Activated T-cell treated with anti-CD3 and anti-CD28 coated beads, Interleukin-2, amount 50 U/mL, for 72 hours (primary cell): ENCODE results near the gene MRPL43. TPM values are rescaled to one million over a fixed set of nuclear protein-coding genes. Genes with fewer than 3 reads are reported as not detected.

Experiments
- ATAC-seq, 2 donors: fragments of 150-1000 bp; cut with Tn5 transposase; replicated peaks in 1 of 2; 2 replicates each; pipeline ENCODE4 v1.10.0; 2021; ENCODE audit warnings: moderate library complexity in 2 of 2, mild to moderate bottlenecking in 1 of 2
- DNase-seq, 2 donors: peaks; one replicate each; pipeline ENCODE4 v3.0.0; 2021 to 2022; ENCODE audit warnings: mixed read lengths in 1 of 2
- H3K27ac Mint-ChIP-seq: one replicate; pipeline ENCODE4 v1.8.0; 2022; ENCODE audit warnings: mild to moderate bottlenecking, moderate library complexity, mixed read lengths
- H3K27me3 Mint-ChIP-seq: one replicate; pipeline ENCODE4 v1.8.0; 2022; ENCODE audit warnings: low read depth, mixed read lengths
- H3K36me3 Mint-ChIP-seq, 2 donors: one replicate each; pipeline ENCODE4 v1.8.0; 2022; ENCODE audit warnings: mixed read lengths in 2 of 2, mild to moderate bottlenecking in 1 of 2; ENCODE audit not compliant: insufficient read depth in 2 of 2
- H3K4me1 Mint-ChIP-seq: one replicate; pipeline ENCODE4 v1.8.0; 2022; ENCODE audit warnings: low read depth, mixed read lengths
- H3K4me3 Mint-ChIP-seq, 2 donors: one replicate each; pipeline ENCODE4 v1.8.0; 2022; ENCODE audit warnings: mild to moderate bottlenecking in 2 of 2, mixed read lengths in 2 of 2, moderate library complexity in 2 of 2
- H3K9me3 Mint-ChIP-seq, 2 donors: one replicate each; pipeline ENCODE4 v1.8.0; 2022; ENCODE audit warnings: mixed read lengths in 2 of 2
- total RNA-seq, 2 donors: library from RNA; stranded (reverse); gene quantifications; one replicate each; pipeline ENCODE4 v1.2.3, GENCODE V29; 2022

MRPL43 gene
- total RNA-seq, 2 donors from 2014 or later = 38.2 to 41.7 TPM

GRCh38 chr10:100969187-100970075, 17.9 kb downstream of the MRPL43 start, which contains the start of gene SEMA4G:
TSS of gene SEMA4G (plus strand) at chr10:100969504. CDS start at chr10:100972913, 3,409 bp downstream.
- H3K27ac Mint-ChIP-seq = no peak within 1 kb of the TSS
- peaks cover 25% of the 10 kb centered on the region for H3K4me1 Mint-ChIP-seq
- ATAC-seq = peak; percentile 77 to 83
- H3K9me3 Mint-ChIP-seq = no peaks in the 10 kb centered on the region
- H3K36me3 Mint-ChIP-seq = peaks cover 0 to 2% of the 10 kb centered on the region in 2 donors
- no peaks in the 10 kb centered on the region for H3K27me3 Mint-ChIP-seq
- peak within 1 kb of the TSS; percentile 56 to 68 for H3K4me3 Mint-ChIP-seq
- DNase-seq = peak; percentile 61 to 65

GRCh38 chr10:100968863-100969186, 18.5 kb downstream of the MRPL43 start:
- H3K27me3 Mint-ChIP-seq = no peaks in the 10 kb centered on the region
- peaks cover 25% of the 10 kb centered on the region for H3K4me1 Mint-ChIP-seq
- ATAC-seq (peak in 1 of 2 donors; percentile 12), DNase-seq (no peak)
- peak overlapping the region; percentile 56 to 68 for H3K4me3 Mint-ChIP-seq
- H3K36me3 Mint-ChIP-seq = peaks cover 0 to 2% of the 10 kb centered on the region in 2 donors
- no peaks in the 10 kb centered on the region for H3K9me3 Mint-ChIP-seq
- H3K27ac Mint-ChIP-seq = no peak overlapping the region

GRCh38 chr10:100968062-100968736, 19.1 kb downstream of the MRPL43 start:
- no peak for ATAC-seq
- no peak for DNase-seq
- H3K9me3 Mint-ChIP-seq = no peaks in the 10 kb centered on the region
- H3K4me3 Mint-ChIP-seq = peak overlapping the region; percentile 52 to 56
- H3K27me3 Mint-ChIP-seq = no peaks in the 10 kb centered on the region
- H3K4me1 Mint-ChIP-seq = peaks cover 25% of the 10 kb centered on the region
- no peak overlapping the region for H3K27ac Mint-ChIP-seq
- peaks cover 0 to 2% of the 10 kb centered on the region in 2 donors for H3K36me3 Mint-ChIP-seq

GRCh38 chr10:100967332-100967731, 20.0 kb downstream of the MRPL43 start:
- Mint-ChIP-seq H3K36me3 (peaks cover 0 to 2% of the 10 kb centered on the region in 2 donors), H3K4me1 (peaks cover 19% of the 10 kb centered on the region), H3K27ac (no peak overlapping the region), H3K27me3 (no peaks in the 10 kb centered on the region), H3K4me3 (no peak overlapping the region), H3K9me3 (no peaks in the 10 kb centered on the region)
- no peak for DNase-seq
- ATAC-seq = no peak

- H3K36me3 Mint-ChIP-seq = peaks cover 0 to 5% of the 10 kb centered on the region in 2 donors
- H3K4me1 Mint-ChIP-seq = peaks cover 17% of the 10 kb centered on the region
- ATAC-seq (no peak), DNase-seq (no peak)
- H3K27ac Mint-ChIP-seq = no peak overlapping the region
- H3K9me3 Mint-ChIP-seq = no peaks in the 10 kb centered on the region
- no peaks in the 10 kb centered on the region for H3K27me3 Mint-ChIP-seq
- H3K4me3 Mint-ChIP-seq = no peak overlapping the region
Observed at GRCh38 chr10:100966887-100967286, 20.4 kb downstream of the MRPL43 start.

GRCh38 chr10:100965820-100966219, 21.5 kb downstream of the MRPL43 start:
- no peak overlapping the region for H3K27ac Mint-ChIP-seq
- DNase-seq (no peak), ATAC-seq (no peak)
- no peak overlapping the region for H3K4me3 Mint-ChIP-seq
- peaks cover 0 to 9% of the 10 kb centered on the region in 2 donors for H3K36me3 Mint-ChIP-seq
- no peaks in the 10 kb centered on the region for H3K9me3 Mint-ChIP-seq
- peaks cover 17% of the 10 kb centered on the region for H3K4me1 Mint-ChIP-seq
- no peaks in the 10 kb centered on the region for H3K27me3 Mint-ChIP-seq

- Mint-ChIP-seq H3K9me3 (no peaks in the 10 kb centered on the region), H3K4me3 (no peak overlapping the region), H3K27me3 (no peaks in the 10 kb centered on the region), H3K36me3 (peaks cover 6 to 18% of the 10 kb centered on the region in 2 donors), H3K4me1 (peaks cover 14% of the 10 kb centered on the region), H3K27ac (no peak overlapping the region)
- DNase-seq (no peak), ATAC-seq (no peak)
Observed at GRCh38 chr10:100963826-100964225, 23.5 kb downstream of the MRPL43 start.

- H3K27ac Mint-ChIP-seq = no peak overlapping the region
- peaks cover 8 to 20% of the 10 kb centered on the region in 2 donors for H3K36me3 Mint-ChIP-seq
- ATAC-seq (no peak), DNase-seq (no peak)
- no peaks in the 10 kb centered on the region for H3K27me3 Mint-ChIP-seq
- H3K4me3 Mint-ChIP-seq = no peak overlapping the region
- no peaks in the 10 kb centered on the region for H3K9me3 Mint-ChIP-seq
- H3K4me1 Mint-ChIP-seq = peaks cover 3% of the 10 kb centered on the region
Observed at GRCh38 chr10:100962351-100963080, 24.8 kb downstream of the MRPL43 start.

- ATAC-seq (no peak), DNase-seq (no peak)
- no peak overlapping the region for H3K27ac Mint-ChIP-seq
- H3K27me3 Mint-ChIP-seq = no peaks in the 10 kb centered on the region
- H3K4me3 Mint-ChIP-seq = no peak overlapping the region
- peaks cover 8 to 27% of the 10 kb centered on the region in 2 donors for H3K36me3 Mint-ChIP-seq
- peaks cover 5% of the 10 kb centered on the region for H3K4me1 Mint-ChIP-seq
- no peaks in the 10 kb centered on the region for H3K9me3 Mint-ChIP-seq
Observed at GRCh38 chr10:100960251-100960650, 27.0 kb downstream of the MRPL43 start.

GRCh38 chr10:100948916-100949315, 38.4 kb downstream of the MRPL43 start:
- Mint-ChIP-seq H3K4me3 (no peak overlapping the region), H3K27ac (no peak overlapping the region), H3K9me3 (no peaks in the 10 kb centered on the region), H3K27me3 (no peaks in the 10 kb centered on the region), H3K36me3 (peaks cover 5 to 28% of the 10 kb centered on the region in 2 donors), H3K4me1 (peaks cover 8% of the 10 kb centered on the region)
- ATAC-seq (no peak), DNase-seq (no peak)

- ATAC-seq = no peak
Observed at GRCh38 chr10:100945754-100946153, 41.5 kb downstream of the MRPL43 start.

GRCh38 chr10:100943508-100943907, 43.8 kb downstream of the MRPL43 start:
- DNase-seq (no peak), ATAC-seq (peak in 1 of 2 donors; percentile 20)
- peak overlapping the region; percentile 57 for H3K27ac Mint-ChIP-seq
- H3K9me3 Mint-ChIP-seq = no peaks in the 10 kb centered on the region
- peaks cover 14% of the 10 kb centered on the region for H3K4me1 Mint-ChIP-seq
- no peaks in the 10 kb centered on the region for H3K27me3 Mint-ChIP-seq
- H3K36me3 Mint-ChIP-seq = peaks cover 4 to 43% of the 10 kb centered on the region in 2 donors
- peak overlapping the region; percentile 15 to 20 for H3K4me3 Mint-ChIP-seq

More at GRCh38 chr10:100945754-100946153, 41.5 kb downstream of the MRPL43 start:
- no peaks in the 10 kb centered on the region for H3K27me3 Mint-ChIP-seq
- H3K4me3 Mint-ChIP-seq = no peak overlapping the region
- DNase-seq = no peak
- H3K36me3 Mint-ChIP-seq = peaks cover 5 to 35% of the 10 kb centered on the region in 2 donors
- H3K27ac Mint-ChIP-seq = no peak overlapping the region
- H3K4me1 Mint-ChIP-seq = peaks cover 14% of the 10 kb centered on the region
- H3K9me3 Mint-ChIP-seq = no peaks in the 10 kb centered on the region

GRCh38 chr10:100942229-100942628, 45.1 kb downstream of the MRPL43 start:
- DNase-seq = no peak
- no peaks in the 10 kb centered on the region for H3K27me3 Mint-ChIP-seq
- ATAC-seq = no peak
- H3K4me1 Mint-ChIP-seq = peaks cover 14% of the 10 kb centered on the region
- H3K9me3 Mint-ChIP-seq = no peaks in the 10 kb centered on the region
- no peak overlapping the region for H3K27ac Mint-ChIP-seq
- H3K36me3 Mint-ChIP-seq = peaks cover 4 to 44% of the 10 kb centered on the region in 2 donors
- H3K4me3 Mint-ChIP-seq = no peak overlapping the region
